ACHN (cell line): Measurements from ENCODE around the gene DNASE1L1.

Source experiments
- DNase-seq: peaks from one replicate; pipeline ENCODE4 v3.0.0-alpha.2; 2015
- in situ Hi-C: cut with HindIII; loops from 2 replicates; pipeline ENCODE4 v1.10.0; 2017; ENCODE audit warnings: low sequenced_read_pairs, low pct_ligation_motif_present, low pct_unique_long_range_greater_than_20kb

Gene DNASE1L1, protein sequence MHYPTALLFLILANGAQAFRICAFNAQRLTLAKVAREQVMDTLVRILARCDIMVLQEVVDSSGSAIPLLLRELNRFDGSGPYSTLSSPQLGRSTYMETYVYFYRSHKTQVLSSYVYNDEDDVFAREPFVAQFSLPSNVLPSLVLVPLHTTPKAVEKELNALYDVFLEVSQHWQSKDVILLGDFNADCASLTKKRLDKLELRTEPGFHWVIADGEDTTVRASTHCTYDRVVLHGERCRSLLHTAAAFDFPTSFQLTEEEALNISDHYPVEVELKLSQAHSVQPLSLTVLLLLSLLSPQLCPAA

DNA sequence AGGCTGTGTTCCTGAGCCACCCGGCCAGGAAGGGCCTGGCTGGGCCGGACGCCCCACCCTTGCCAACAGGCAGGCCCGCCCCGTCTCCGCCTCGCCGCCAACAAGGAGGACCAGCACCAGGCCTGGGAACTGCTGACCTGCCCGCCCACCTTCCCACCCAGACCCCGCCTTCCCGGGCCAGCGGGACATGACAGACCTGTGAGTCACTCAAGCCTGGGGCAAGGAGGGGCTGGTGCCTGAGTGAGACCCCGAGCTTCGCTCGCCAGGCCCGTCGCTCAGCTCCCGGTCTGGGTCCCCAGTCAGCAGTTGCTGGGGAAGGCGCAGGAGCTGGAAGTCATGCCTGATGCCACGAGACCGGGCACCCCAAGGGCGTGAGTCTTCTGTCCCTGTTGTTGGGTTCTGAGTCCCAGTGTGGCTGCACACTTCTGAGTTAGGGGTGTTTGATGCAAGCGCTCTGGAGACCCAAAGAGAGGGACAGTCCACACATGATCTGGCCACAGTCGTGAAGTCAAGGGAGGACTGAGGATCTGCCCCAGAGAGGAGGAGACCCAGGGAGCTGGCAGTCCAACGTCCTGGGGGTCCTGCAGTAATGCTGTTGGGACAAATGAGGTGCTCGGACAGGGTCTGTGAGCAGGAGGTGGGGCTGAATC, at the start of gene DNASE1L1:
TSS of gene DNASE1L1 (minus strand) at position 33 of the 650 bp plus-strand sequence. CDS start 3,686 bp downstream, outside the sequence.
- in situ Hi-C loops = no loop called here
- peak; percentile 83 for DNase-seq

DNA sequence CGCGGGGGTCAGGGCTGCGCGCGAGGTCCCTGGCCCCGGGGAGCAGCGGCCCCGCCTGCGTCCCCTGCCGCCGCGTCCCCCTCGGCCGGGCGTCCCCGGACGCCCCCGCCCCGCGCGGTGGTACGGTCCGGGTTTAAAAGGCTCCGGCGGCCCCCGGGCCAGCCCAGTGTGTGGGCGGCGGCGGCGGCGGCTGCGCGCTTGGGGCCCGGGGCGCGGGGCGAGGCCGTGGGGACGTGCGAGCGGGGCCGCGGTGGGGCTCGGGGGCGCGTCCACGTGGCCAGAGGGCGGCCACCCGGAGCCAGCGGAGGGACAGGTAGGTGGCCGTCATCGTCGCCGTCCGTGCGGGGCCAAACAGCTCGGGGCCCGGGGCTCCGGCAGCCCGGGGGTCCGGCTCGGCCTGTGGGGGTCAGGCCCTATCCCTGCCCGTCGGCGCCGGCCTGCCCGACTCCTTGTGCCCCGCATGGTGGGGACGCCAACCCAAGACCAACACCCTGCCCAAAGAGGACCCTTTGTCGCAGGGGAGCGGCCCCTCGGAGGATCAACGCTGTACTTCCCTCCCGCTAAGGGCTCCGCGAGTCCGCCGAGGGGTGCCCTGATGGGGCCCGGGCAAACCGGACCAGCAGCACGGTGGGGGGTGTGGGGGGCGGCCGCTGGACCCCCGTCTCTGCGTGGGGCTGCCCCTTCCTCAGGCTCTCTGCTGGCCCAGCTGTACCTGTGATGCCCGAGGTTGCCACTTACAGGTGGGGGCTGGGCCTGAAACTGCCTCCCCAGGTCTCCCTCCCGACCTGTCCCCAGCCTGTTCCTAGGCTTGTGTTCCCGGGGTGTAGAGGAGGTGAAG, 49.3 kb upstream of the DNASE1L1 start, which contains the start of gene PLXNA3:
TSS of gene PLXNA3 (plus strand) at position 166 of the 838 bp plus-strand sequence. CDS start 1,903 bp downstream, outside the sequence.
- peak; percentile 21 for DNase-seq

DNA sequence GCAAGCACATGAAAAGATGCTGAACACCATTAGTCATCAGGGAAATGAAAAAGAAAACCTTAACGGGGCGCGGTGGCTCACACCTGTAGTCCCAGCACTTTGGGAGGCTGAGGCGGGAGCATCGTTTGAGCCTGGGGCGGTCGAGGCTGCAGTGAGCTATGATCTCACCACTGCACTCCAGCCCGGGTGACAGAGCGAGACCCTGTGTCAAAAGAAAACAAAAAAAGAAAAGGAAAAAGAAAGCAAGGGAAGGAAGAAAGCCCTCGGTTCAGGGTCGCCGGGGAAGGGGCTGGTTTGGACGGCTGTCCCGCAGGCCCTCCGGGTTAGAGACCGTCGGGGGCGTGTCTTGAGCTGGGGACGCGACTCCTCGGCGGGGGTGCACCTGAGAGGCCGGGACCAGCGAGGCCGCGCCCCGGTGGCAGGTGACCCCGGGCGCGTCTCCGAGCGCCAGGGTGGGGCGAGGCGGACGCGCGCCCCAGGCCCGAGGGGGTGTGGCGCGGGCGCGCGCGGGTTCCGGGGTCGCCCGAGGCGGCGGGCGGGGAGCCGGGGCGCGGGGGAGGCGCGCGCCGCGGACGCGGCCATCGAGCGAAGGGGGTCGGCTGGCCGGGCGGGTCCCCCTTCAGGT, 48.5 kb upstream of the DNASE1L1 start:
- in situ Hi-C loops = no loop called here
- DNase-seq = peak; percentile 16

More for the DNA sequence above, 49.3 kb upstream of the DNASE1L1 start, which contains the start of gene PLXNA3:
- in situ Hi-C loops = no loop called here

DNA sequence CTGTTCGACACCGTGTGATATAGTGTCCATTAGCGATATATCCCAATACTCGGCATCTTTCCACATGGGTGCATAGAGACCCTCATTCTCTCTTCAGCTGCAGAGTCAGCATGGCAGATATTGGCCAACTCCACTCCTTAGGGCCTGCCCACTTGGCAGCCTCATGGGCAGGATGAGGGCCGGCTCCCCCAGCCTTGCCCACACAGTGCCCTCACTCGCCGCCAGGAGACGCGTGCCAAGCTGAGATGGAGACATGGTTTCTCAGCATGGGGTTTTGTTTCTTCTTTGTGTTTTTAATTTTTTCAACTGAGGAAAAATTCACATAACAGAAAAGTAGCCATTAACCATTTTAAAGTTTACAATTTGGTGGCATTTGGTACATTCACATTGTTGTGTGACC, 43.8 kb upstream of the DNASE1L1 start:
- DNase-seq = no peak
- in situ Hi-C loops = no loop called here

DNA sequence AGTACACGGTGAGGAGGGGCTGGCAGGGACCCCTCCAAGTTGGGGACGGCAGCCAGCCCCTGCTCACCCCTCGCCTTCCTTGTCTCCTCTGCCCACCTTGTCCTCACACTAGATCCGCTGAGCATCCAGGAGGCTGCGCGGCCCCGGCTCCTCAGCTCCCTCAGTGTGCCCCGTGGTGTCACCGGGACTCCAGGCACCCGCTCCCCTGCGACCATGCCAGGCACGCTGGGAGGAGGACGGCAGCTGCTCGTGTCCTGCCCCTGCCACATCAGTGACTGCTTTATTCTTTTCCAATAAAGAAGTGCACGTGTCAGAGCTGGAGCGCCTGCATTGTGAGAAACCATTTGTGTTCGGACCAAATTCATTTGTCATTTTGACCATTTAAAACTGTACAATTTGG, 41.3 kb upstream of the DNASE1L1 start:
- in situ Hi-C loops = no loop called here

DNA sequence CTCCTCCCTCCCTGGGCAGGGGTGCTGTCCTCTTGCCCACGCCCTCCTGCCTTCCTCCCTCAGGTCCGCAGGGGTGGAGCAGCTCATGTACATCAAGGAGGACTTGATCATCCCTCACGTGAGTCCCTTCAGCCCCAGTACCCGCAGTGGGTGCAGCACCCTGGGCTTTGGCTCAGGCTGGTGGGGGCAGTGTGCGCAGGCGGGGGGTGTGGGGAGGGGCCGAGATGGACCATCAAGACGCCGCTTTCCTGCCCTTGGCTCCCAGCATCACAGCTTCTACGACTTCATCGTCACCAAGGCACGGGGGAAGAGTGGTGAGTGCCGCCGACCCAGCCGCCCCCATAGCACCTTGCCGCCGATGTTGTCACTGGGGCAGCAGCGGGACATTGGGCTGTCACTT, 40.6 kb upstream of the DNASE1L1 start:
- DNase-seq = no peak
- in situ Hi-C loops = no loop called here

More for the DNA sequence above, 41.3 kb upstream of the DNASE1L1 start:
- no peak for DNase-seq

DNA sequence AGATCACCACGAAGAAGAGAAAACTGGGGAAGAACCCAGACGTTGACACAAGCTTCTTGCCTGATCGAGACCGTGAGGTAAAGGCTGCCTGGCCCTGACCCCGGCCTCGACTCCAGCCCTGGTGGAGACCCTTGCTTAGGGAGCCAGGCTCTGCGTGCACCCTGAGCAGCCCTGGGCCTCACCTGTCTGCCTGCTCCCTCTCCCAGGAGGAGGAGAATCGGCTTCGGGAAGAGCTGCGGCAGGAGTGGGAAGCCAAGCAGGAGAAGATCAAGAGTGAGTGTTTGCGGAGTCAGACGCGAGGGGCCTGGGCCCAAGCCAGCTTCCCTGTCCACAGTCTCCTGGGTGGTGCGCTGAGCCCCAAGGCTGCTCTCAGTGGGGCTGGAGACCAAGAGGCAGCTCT, 39.4 kb upstream of the DNASE1L1 start:
- in situ Hi-C loops = no loop called here
- DNase-seq = no peak

DNA sequence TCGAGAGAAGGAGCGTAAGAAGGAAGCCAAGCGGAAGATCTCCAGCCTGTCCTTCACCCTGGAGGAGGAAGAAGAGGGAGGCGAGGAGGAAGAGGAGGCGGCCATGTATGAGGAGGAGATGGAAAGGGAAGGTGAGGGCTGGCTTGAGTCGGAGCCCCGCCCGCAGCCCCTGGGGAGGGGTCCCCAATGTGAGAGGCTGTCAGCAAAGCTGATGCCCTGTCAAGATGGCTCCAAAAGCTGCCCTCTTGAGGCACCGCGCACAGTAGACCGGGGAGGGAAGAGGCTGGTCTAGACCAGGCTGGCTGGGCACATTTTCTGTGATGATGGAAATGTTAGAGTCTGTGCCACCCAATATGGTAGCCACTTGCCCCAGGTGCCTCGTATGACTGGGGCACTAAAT, 37.4 kb upstream of the DNASE1L1 start:
- DNase-seq = no peak
- in situ Hi-C loops = no loop called here

DNA sequence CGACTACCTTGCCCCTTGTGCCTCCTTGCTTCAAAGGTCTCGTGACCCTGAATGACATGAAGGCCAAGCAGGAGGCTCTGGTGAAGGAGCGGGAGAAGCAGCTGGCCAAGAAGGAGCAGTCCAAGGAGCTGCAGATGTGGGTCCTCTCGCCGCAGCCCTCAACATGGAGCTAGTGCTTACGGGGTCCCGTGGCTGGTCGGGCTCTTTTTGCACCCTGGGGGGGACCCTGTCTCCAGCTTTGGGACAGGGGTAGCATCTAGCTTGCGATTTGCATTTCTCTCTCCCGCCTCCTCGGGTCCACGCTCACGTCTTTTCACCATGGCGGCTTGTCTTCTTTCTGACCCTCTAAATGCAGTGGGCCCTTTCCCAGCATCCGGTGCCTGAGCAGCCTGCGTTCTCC, 36.7 kb upstream of the DNASE1L1 start:
- in situ Hi-C loops = no loop called here
- DNase-seq = no peak

DNA sequence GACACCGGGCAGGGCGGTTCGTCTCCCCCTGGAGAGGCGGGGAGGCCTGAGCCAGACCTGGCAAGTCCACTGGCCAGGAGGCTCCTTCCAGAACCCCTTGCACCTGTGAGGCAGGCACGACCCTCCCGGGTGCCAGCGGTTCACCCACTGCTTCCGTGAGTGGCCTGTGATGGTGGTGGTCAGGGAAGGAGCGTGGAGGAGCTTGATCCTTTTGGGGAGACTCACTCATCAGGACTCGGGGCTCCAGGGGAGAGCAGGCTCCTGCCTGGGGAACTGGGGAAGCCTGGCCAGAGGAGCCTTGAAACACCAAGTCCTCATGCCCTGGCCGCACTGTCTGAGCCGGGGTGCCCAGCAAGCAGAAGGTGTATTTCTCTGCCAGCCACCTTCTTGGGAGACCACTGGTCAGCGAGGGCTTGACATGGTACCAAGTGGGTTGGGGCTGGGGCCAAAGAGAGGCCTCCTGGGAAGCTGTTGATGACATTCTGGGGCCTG, 35.7 kb upstream of the DNASE1L1 start:
- in situ Hi-C loops = no loop called here

DNA sequence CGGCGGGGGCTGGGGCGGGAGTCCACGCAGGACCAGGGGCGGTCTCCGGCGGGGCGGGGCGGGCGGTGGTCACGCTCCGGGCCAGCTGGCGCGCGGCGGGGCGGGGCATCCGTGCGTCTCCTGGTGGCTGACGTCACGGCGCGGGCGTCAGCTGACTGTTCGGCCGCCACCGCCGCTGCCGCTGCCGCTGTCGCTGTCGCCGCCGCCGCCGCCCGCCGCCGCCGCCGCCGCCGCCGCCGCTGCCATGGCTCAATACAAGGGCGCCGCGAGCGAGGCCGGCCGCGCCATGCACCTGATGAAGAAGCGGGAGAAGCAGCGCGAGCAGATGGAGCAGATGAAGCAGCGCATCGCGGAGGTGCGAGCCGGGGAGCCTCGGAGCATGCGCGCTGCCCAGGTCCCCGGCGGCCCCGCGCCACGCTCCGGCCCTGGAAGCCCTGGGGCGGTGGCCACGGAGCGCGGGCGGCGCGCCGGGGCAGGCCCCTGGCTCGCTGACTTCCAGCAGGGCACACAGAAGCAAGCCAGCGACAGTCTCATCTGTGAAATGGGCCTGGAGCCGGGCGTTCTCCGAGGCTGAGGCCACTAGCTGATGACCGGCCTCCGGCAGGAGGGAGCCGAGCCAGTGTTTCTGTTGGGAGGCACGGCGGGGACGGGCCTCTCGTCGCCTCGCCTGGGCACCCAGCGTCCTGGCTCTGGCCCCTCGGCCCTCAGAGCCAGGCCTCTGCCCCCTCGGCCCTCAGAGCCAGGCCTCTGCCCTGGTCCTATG, 35.1 kb upstream of the DNASE1L1 start, which contains the start of gene FAM50A:
TSS of gene FAM50A (plus strand) at position 150 of the 763 bp plus-strand sequence. CDS start at position 245, 95 bp downstream.
- peak; percentile 39 for DNase-seq
- in situ Hi-C loops = no loop called here

More for the DNA sequence above, 35.7 kb upstream of the DNASE1L1 start:
- no peak for DNase-seq

DNA sequence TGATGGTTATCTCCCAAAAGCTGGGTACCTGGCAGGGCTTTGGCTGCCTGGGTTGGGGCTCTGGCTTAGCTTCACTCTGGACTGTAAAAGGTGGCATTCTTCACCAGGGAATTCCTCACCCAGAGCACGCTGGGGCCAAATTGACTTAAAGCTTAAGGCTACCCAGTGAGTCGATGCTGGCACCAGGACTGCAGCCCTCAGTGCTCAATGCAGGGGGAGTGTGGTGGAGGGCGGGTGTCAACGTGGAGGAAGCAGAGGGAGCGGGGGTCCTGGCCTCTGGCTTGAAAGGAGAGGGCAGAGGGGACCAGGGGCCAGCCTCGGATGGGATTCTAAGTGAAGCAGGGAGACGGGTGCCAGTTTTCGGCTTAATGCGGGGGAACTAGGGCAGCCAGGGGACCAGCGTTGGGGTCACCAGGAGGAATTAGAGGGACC, 34.4 kb upstream of the DNASE1L1 start:
- in situ Hi-C loops = no loop called here

DNA sequence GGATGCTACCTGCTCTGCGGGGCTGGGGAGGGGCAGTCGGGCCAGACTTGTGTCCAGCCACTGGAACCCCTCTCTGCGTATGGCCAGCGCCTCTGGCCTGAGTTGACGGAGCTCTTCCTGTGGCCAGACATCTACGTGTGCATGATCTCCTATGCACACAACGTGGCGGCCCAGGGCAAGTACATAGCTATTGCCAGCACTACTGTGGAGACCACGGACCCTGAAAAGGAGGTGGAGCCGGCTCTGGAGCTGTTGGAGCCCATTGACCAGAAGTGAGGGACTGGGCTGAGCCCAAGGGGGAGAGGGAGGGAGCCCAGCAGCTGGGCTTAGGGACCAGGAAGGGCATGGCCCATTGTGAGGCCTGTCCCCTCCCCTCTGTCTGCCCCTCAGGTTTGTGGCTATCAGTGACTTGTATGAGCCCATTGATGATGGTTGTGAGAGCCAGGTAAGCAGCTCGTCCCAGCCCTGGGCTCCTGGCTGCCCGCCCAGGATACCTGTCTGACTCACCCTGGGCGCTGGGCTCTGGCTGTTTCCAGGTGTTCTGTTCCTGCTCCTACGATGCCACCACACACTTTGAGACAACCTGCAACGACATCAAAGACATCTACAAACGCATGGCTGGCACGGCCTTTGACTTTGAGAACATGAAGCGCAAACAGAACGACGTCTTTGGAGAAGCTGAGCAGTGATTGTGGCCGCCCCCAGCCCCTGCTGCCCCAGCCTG, 33.1 kb upstream of the DNASE1L1 start:
- in situ Hi-C loops = no loop called here
- no peak for DNase-seq

More for the DNA sequence above, 34.4 kb upstream of the DNASE1L1 start:
- peak; percentile 0 for DNase-seq

DNA sequence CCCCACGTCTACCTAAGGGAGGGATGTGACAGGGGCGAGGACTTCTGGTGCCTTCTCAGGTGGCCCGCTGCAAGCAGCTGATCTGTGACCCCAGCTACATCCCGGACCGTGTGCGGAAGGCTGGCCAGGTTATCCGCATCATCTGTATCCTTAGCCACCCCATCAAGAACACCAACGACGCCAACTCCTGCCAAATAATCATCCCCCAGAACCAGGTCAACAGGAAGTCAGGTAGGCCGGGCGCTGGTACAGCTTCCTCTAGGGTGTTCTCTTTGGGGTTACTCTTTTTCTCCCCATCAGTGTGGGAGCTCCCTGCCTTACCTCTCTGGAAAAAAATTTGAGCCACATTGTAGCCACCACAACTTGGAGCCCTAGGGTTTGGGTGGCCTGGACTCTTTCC, 32.5 kb upstream of the DNASE1L1 start:
- in situ Hi-C loops = no loop called here
- no peak for DNase-seq

DNA sequence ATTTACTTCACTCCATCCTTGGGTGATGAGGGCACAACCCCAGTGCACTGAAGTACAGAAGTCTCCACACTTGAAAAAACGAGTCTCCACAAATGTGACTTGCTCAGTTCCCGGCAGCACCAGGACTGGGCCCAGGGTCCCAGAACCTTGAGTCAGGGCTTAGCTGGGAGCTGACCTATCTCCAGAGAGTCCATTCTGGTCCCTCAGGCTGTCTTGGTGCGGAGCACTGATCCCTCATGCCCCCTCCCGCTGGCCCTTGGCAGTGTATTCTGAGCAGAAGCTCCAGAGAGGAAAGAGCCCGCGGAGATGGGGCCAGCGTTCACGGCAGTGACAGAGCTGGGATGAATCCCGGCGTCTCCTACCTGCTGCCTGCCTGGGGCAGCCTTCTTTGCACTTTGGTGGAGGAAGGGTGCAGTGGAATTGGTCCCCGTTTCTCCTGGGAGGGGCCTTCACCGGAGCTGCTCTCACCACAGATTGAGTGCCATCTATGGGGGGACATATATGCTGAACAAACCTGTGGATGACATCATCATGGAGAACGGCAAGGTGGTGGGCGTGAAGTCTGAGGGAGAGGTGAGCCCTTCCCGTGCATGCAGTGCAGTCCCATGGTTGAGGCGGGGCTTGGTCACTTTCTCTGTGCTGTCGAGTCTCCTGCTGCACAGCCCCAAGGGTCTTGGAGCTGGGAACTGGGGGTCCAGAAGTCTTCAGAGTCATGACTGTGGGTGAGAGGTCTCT, 31.7 kb upstream of the DNASE1L1 start:
- in situ Hi-C loops = no loop called here
- no peak for DNase-seq

DNA sequence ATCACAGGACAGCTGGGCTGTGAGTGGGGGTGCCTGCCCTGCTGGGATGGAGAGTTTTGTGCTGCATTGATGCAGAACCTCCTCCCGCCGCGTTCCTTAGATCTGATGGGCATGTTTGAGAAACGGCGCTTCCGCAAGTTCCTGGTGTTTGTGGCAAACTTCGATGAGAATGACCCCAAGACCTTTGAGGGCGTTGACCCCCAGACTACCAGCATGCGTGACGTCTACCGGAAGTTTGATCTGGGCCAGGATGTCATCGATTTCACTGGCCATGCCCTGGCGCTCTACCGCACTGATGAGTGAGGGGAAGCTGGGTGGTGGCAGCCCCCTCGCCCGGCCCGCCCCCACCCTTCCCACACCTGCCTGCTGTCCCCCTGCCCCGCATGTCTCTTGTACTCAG, 30.8 kb upstream of the DNASE1L1 start:
- DNase-seq = no peak
- in situ Hi-C loops = no loop called here
